ENCODE measurements around the gene E2F3.

GRCh38 chr6:20370801-20371200 lies 30.9 kb upstream of the E2F3 start:
- TF ChIP-seq POLR2A (IDR thresholded peaks at IDR 0.05): no peak
- TF ChIP-seq CTCF (IDR thresholded peaks at IDR 0.05): no peak

All from adrenal gland (tissue), 5 donors.